Stimulated activated CD8-positive, alpha-beta memory T cell treated with anti-CD3 and anti-CD28 coated beads, Interleukin-2, amount 100 ng/mL, for 48 hours (primary cell): ENCODE data around the gene SMAD3.
"Not testable (repeated sequence)": the region's sequence is repeated elsewhere in the genome, so short reads cannot be mapped to it uniquely, and the experiment has no call there.

Source experiments
- DNase-seq, 2 donors: peaks; one replicate each; pipeline ENCODE4 v3.0.0-alpha.2; 2020; ENCODE audit warnings: low read depth in 2 of 2

The SMAD3 gene

GRCh38 chr15:67142092-67142766 lies 76.8 kb downstream of the SMAD3 start:
- DNase-seq, result no peak

- DNase-seq, result no peak
These were observed 77.3 kb downstream of the SMAD3 start for GRCh38 chr15:67142767-67143100.

GRCh38 chr15:67143646-67144045 lies 78.2 kb downstream of the SMAD3 start:
- DNase-seq, result no peak

- no peak for DNase-seq
These were observed 79.4 kb downstream of the SMAD3 start for GRCh38 chr15:67144609-67145311.

- no peak for DNase-seq
These were observed 79.9 kb downstream of the SMAD3 start for GRCh38 chr15:67145312-67145610.

GRCh38 chr15:67145710-67146109 lies 80.3 kb downstream of the SMAD3 start:
- no peak for DNase-seq

- DNase-seq, result no peak
These were observed 80.8 kb downstream of the SMAD3 start for GRCh38 chr15:67146234-67146633.

- no peak for DNase-seq
These were observed 81.5 kb downstream of the SMAD3 start for GRCh38 chr15:67146875-67147381.

GRCh38 chr15:67147396-67147949 lies 82.1 kb downstream of the SMAD3 start:
- no peak for DNase-seq

GRCh38 chr15:67148196-67148701 lies 82.8 kb downstream of the SMAD3 start:
- DNase-seq, result no peak

GRCh38 chr15:67149068-67149772 lies 83.8 kb downstream of the SMAD3 start:
- no peak for DNase-seq

- DNase-seq, result no peak
These were observed 84.3 kb downstream of the SMAD3 start for GRCh38 chr15:67149773-67150022.

GRCh38 chr15:67150023-67150860 lies 84.8 kb downstream of the SMAD3 start:
- DNase-seq, result peak in 1 of 2 donors; percentile 33

- DNase-seq, result no peak
These were observed 87.0 kb downstream of the SMAD3 start for GRCh38 chr15:67152429-67152828.

GRCh38 chr15:67153044-67153443 lies 87.6 kb downstream of the SMAD3 start:
- DNase-seq, result not testable (repeated sequence)

- no peak for DNase-seq
These were observed 88.8 kb downstream of the SMAD3 start for GRCh38 chr15:67154249-67154648.

GRCh38 chr15:67156426-67156825 lies 91.0 kb downstream of the SMAD3 start:
- no peak for DNase-seq

GRCh38 chr15:67156834-67157233 lies 91.4 kb downstream of the SMAD3 start:
- DNase-seq, result no peak

GRCh38 chr15:67157521-67158252 lies 92.3 kb downstream of the SMAD3 start:
- no peak for DNase-seq

- DNase-seq, result no peak
These were observed 93.0 kb downstream of the SMAD3 start for GRCh38 chr15:67158367-67158766.

GRCh38 chr15:67161412-67161811 lies 96.0 kb downstream of the SMAD3 start:
- DNase-seq, result no peak
